AG08396 (cell line): ENCODE measurements around the gene ANP32D.
"Not testable (repeated sequence)": the region's sequence is repeated elsewhere in the genome, so short reads cannot be mapped to it uniquely, and the experiment has no call there.

Experiments used
- DNase-seq: peaks from one replicate; pipeline ENCODE4 v3.0.0; 2012; ENCODE audit warnings: low spot score, mixed read lengths

The ANP32D gene

GRCh38 chr12:48472259-48472658 lies at the start of gene ANP32D:
Gene ANP32D, plus strand, starts transcription at chr12:48472559. Its CDS starts 106 bp downstream, at chr12:48472665.
- no peak for DNase-seq

DNA sequence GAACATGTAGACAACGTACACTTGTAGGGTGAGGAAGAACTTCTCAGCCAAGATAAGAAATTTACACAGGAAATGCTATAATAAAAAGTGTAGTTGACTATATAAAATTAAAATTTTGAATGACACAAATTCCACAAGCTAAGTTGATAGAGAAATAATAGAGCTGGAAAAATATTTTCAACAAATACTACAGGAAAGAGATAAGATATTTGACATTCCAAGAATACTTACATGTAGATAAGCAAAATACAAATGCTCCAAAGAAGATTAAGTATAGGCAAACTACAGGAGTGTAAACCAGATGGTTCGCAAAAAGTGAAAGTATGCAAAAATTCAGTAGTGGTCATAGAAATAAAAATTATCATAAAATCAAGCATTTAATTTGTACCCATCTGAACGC lies 49.2 kb upstream of the ANP32D start:
- DNase-seq = no peak

DNA sequence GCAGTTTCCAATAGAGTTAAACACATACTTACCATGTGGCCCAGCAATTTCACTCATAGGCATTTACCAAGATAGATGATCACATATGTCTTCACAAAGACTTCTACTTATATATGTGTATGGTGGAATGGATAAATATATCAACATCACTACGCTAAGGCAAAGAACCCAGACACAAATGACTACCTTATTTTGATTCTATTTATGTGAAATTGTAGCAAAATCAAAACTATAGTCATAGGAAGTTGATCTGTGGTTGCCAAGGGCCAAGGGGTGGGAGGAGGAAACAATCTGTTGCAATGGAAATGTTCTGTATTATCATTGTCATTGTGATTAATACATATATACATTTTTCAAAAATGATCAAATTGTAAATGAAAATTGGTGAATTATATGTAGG lies 47.7 kb upstream of the ANP32D start:
- DNase-seq = no peak

- DNase-seq = not testable (repeated sequence)
These were observed 38.3 kb upstream of the ANP32D start for GRCh38 chr12:48434016-48434415.

DNA sequence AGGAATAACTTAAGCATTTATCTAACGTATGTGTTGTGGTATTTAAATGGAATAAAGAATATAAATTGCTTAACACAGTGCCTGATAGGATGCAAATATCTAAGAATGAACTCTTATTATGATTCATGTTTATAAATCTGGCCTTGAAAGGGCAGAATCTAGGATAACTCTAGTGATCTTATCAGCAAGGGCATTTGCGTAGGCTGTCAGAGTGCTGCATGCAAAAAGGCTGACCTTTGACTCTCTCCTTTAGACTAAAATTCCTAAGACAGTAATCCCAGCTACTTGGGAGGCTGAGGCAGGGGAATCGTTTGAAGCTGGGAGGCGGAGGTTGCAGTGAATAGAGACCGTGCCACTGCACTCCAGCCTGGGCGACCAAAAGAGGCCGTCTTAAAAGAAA lies 31.3 kb upstream of the ANP32D start:
- DNase-seq = no peak

- DNase-seq = no peak
These were observed 30.0 kb upstream of the ANP32D start for GRCh38 chr12:48442179-48442847.

- no peak for DNase-seq
These were observed 26.8 kb upstream of the ANP32D start for GRCh38 chr12:48445538-48445937.

GRCh38 chr12:48446161-48446776 lies 26.1 kb upstream of the ANP32D start:
- no peak for DNase-seq

DNA sequence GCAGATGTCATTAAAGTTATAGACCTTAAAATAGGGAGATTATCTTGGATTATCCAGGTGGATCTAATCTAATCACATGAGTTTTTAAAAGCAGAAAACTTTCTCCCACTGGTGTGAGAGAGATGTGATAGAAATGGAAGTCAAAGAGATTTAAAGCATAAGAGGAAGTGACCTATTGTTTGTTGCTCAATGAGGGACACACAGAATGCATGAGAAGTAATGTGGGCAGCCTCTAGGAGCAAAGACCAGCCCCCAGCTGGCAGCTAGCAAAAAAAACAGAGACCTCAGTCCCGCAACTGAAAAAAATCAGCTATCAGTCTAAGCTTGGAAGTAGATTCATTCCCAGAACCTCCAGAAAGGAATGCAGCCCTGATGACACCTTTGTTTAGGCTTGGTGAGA lies 24.6 kb upstream of the ANP32D start:
- DNase-seq = no peak

DNA sequence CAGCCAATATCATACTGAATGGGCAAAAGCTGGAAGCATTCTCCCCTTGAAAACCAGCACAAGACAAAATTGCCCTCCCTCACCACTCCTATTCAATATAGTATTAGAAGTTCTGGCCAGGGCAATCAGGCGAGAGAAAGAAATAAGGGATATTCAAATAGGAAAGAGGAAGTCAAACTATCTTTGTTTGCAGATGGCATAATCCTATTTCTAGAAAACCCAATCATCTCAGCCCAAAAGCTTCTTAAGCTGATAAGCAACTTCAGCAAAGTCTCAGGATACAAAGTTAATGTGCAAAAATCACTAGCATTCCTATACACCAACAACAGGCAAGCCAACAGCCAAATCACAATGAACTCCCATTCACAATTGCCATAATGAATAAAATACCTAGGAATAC lies 21.0 kb upstream of the ANP32D start:
- no peak for DNase-seq

DNA sequence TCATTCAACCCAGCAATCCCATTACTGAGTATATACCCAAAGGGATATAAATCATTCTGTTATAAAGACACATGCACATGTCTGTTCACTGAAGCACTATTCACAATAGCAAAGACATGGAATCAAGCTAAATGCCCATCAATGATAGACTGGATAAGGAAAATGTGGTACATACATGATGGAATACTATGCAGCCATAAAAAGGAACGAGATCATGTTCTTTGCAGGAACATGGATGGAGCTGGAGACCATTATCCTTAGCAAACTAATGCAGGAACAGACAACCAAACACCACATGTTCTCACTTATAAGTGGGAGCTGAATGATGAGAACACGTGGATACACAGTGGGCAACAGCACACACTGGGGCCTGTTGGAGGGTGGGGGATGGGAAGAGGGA lies 19.4 kb upstream of the ANP32D start:
- not testable (repeated sequence) for DNase-seq

- no peak for DNase-seq
These were observed 17.7 kb upstream of the ANP32D start for GRCh38 chr12:48454667-48455066.

DNA sequence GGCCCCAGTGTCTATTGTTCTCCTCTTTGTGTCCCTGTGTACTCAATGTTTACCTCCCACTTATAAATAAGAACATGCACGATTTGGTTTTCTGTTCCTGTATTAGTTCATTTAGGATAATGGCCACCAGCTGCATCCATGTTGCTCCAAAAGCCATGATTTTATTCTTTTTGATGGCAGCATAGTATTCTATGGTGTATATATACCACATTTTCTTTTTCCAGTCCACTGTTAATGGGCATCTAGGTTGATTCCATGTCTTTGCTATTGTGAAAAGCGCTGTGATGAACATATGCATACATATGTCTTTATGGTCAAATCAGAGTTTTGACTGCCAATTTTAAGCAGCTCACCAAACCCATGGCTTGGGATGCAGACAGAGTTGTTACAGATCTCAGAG lies 17.2 kb upstream of the ANP32D start:
- DNase-seq = no peak

- DNase-seq = no peak
These were observed 13.1 kb upstream of the ANP32D start for GRCh38 chr12:48459259-48459658.

GRCh38 chr12:48469027-48469426 lies 3.3 kb upstream of the ANP32D start:
- DNase-seq = not testable (repeated sequence)

DNA sequence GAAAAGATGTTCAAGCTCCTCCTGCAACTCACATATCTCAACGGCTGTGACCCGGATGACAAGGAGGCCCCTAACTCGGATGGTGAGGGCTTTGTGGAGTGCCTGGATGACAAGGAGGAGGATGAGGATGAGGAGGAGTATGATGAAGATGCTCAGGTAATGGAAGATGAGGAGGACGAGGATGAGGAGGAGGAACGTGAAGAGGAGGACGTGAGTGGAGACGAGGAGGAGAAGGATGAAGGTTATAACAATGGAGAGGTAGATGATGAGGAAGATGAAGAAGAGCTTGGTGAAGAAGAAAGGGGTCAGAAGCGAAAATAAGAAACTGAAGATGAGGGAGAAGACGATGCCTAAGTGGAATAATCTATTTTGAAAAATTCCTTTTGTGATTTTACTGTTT lies 702 bp downstream of the ANP32D start:
- DNase-seq = no peak

DNA sequence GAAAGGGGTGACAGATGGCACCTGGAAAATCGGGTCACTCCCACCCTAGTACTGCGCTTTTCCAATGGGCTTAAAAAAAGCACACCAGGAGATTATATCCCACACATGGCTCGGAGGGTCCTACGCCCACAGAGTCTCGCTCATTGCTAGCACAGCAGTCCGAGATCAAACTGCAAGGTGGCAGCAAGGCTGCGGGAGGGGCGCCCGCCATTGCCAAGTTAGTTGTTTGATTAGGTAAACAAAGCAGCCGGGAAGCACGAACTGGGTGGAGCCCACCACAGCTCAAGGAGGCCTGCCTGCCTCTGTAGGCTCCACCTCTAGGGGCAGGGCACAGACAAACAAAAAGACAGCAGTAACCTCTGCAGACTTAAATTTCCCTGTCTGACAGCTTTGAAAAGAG lies 2.1 kb downstream of the ANP32D start:
- not testable (repeated sequence) for DNase-seq

- DNase-seq = no peak
These were observed 9.8 kb downstream of the ANP32D start, which contains the start of gene C12orf54 for GRCh38 chr12:48482198-48482597. Gene C12orf54, plus strand, starts transcription at chr12:48482498. Its CDS starts 799 bp downstream, at chr12:48483297.

DNA sequence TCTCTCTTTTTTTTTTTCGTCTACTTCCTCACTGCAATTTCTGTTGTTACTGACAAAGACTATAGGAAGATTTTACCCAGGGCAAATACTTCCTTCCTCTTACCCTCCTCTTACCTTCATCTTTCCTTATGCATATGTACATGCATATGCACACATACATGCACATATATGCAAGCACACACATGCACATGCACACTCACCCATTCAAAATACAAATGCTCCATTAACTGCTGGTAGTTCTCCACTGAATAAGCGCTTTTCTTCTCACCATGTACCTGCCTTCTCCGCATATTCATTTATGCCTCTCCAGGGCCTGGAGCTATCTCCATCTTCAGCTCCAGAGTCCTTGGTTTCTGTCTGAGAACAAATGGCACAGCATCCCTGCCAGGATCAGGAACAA lies 10.6 kb downstream of the ANP32D start:
- no peak for DNase-seq

- no peak for DNase-seq
These were observed 13.9 kb downstream of the ANP32D start for GRCh38 chr12:48486261-48486660.

- DNase-seq = no peak
These were observed 14.3 kb downstream of the ANP32D start for GRCh38 chr12:48486679-48487078.

DNA sequence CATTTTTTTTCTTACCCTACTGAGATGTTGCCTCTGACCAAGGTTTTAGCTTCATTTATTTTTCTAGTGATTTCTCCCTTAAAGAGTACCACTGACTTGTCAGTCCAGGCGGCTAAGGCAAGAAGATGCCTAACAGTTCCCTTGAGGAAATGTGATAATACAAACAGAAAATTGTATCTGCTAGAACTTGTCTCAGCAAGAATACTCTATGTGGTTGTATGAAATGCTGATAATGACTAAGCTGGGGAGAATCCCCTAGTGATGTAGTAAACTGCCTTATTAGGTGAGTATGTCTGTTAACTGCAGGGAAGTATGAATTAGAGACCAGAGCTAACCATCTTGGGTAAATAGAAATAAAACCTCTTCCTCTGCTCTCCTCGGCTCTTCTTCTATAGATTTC lies 16.7 kb downstream of the ANP32D start:
- no peak for DNase-seq

DNA sequence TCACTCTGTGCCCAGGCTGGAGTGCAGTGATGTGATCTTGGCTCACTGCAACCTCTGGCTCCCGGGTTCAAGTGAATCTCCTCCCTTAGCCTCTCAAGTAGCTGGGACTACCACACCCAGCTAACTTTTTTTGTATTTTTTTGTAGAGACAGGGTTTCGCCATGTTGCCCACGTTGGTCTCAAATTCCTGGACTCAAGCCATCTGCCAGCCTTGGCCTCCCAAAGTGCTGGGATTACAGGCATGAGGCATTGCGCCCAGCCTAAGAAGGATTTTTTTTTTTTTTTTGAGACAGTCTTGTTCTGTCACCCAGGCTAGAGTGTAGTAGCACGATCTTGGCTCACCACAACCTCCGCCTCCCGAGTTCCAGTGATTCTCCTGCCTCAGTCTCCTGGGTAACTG lies 17.1 kb downstream of the ANP32D start:
- not testable (repeated sequence) for DNase-seq

- DNase-seq = not testable (repeated sequence)
These were observed 27.9 kb downstream of the ANP32D start for GRCh38 chr12:48500281-48500680.
